Measurements from ENCODE around the gene TET2.

TET2 gene

GRCh38 chr4:105146276-105147015 is at the start of gene TET2:
TET2 (plus strand) TSS chr4:105146876; CDS start chr4:105233943, 87,067 bp downstream.
- in situ Hi-C loops (cut with HindIII; ENCODE audit: low sequenced_read_pairs): no loop called here

- in situ Hi-C loops (cut with HindIII; ENCODE audit: low sequenced_read_pairs): no loop called here
These were observed 44.7 kb upstream of the TET2 start for GRCh38 chr4:105102016-105102415.

GRCh38 chr4:105106426-105106825 is 40.2 kb upstream of the TET2 start:
- in situ Hi-C loops (cut with HindIII; ENCODE audit: low sequenced_read_pairs): loop anchor here (5.0 kb wide), 1 partner anchor 34 kb away; no protein-coding TSS in a partner anchor

- in situ Hi-C loops (cut with HindIII; ENCODE audit: low sequenced_read_pairs): loop anchor here (5.0 kb wide), 1 partner anchor 35 kb away; no protein-coding TSS in a partner anchor
These were observed 39.4 kb upstream of the TET2 start for GRCh38 chr4:105107095-105107856.

GRCh38 chr4:105108971-105109370 is 37.7 kb upstream of the TET2 start:
- in situ Hi-C loops (cut with HindIII; ENCODE audit: low sequenced_read_pairs): loop anchor here (5.0 kb wide), 1 partner anchor 37 kb away; no protein-coding TSS in a partner anchor

GRCh38 chr4:105112274-105112673 is 34.4 kb upstream of the TET2 start:
- in situ Hi-C loops (cut with HindIII; ENCODE audit: low sequenced_read_pairs): no loop called here

GRCh38 chr4:105113800-105114199 is 32.9 kb upstream of the TET2 start:
- in situ Hi-C loops (cut with HindIII; ENCODE audit: low sequenced_read_pairs): no loop called here

GRCh38 chr4:105116616-105117319 is 29.9 kb upstream of the TET2 start:
- in situ Hi-C loops (cut with HindIII; ENCODE audit: low sequenced_read_pairs): no loop called here

- in situ Hi-C loops (cut with HindIII; ENCODE audit: low sequenced_read_pairs): no loop called here
These were observed 27.3 kb upstream of the TET2 start for GRCh38 chr4:105119356-105119755.

GRCh38 chr4:105120626-105121025 is 26.1 kb upstream of the TET2 start:
- in situ Hi-C loops (cut with HindIII; ENCODE audit: low sequenced_read_pairs): no loop called here

GRCh38 chr4:105122350-105122749 is 24.3 kb upstream of the TET2 start:
- in situ Hi-C loops (cut with HindIII; ENCODE audit: low sequenced_read_pairs): no loop called here

- in situ Hi-C loops (cut with HindIII; ENCODE audit: low sequenced_read_pairs): no loop called here
These were observed 20.1 kb upstream of the TET2 start for GRCh38 chr4:105126311-105127169.

GRCh38 chr4:105127170-105127445 is 19.6 kb upstream of the TET2 start:
- in situ Hi-C loops (cut with HindIII; ENCODE audit: low sequenced_read_pairs): no loop called here

GRCh38 chr4:105128208-105128607 is 18.5 kb upstream of the TET2 start:
- in situ Hi-C loops (cut with HindIII; ENCODE audit: low sequenced_read_pairs): no loop called here

- in situ Hi-C loops (cut with HindIII; ENCODE audit: low sequenced_read_pairs): no loop called here
These were observed 17.2 kb upstream of the TET2 start for GRCh38 chr4:105129286-105130040.

GRCh38 chr4:105130945-105131344 is 15.7 kb upstream of the TET2 start:
- in situ Hi-C loops (cut with HindIII; ENCODE audit: low sequenced_read_pairs): no loop called here

- in situ Hi-C loops (cut with HindIII; ENCODE audit: low sequenced_read_pairs): no loop called here
These were observed 12.7 kb upstream of the TET2 start for GRCh38 chr4:105133976-105134375.

- in situ Hi-C loops (cut with HindIII; ENCODE audit: low sequenced_read_pairs): no loop called here
These were observed 10.9 kb upstream of the TET2 start for GRCh38 chr4:105135785-105136184.

- in situ Hi-C loops (cut with HindIII; ENCODE audit: low sequenced_read_pairs): no loop called here
These were observed 9.4 kb upstream of the TET2 start for GRCh38 chr4:105137121-105137875.
